ENCODE results near the gene ATXN1L.
A peak's percentile ranks its signal among the peaks of the same experiment; 100 is the strongest.
"Not testable (repeated sequence)": the region's sequence is repeated elsewhere in the genome, so short reads cannot be mapped to it uniquely, and the experiment has no call there.

The ATXN1L gene

DNA sequence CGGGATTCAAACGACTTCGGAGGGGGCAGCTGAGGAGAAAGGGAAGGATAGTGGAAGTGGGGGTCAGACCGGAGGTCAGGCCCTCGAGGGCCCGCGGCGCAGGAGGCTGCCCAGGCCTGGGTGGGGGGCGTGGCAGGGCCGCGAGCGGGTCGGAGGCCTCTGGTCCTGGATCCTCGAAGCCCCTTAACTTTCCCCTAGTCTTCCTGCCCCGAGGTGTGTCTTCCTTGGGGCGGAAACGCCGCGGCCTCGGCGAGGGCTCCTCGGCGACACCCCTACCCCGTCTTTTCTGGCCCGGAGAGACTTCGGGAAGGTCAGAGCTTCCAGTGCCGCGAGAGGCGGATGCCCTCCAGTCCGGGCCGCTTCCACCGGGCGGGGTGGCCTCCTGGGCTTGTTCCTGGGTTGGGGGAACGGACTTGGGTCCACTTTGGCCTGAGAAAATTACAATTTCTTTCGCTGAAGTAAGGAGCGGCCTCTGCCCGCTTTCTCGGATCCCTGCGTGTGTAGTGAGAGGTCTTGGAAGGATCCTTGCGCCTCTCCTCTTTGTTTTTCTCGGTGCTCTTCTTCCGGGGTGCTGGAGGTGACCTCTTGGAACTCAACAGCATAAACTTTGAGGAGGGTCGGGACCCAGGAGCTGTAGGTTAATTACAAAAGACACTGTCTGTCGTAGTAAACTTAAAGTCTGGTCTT is 50.0 kb downstream of the ATXN1L start:
- DNase-seq = peak; percentile 52

DNA sequence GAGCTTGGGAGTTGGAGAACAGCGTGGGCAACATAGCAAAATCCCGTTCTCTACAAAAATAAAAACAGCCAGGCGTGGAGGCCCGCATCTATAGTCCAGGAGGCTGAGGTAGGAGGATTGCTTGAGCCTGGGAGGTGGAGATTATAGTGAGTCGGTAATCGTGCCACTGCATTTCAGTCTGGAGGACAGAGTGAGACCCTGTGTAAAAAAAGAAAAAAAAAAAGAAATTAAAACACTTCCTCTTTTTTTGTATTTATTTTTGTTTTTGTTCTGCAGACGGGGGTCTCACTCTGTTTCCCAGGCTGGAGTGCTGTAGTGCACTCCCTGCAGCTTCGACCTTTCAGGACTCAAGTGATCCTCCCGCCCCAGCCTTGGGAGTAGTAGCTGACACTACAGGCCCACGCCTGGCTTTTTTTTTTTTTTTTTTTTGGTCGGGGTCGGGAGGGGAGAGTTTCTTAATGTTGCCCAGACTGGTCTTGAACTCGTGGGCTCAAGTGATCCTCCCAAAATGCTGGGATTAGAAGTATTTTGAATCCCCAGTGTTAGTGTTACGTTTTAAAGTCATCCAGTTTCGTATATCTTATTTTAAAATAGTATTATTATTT is 51.1 kb downstream of the ATXN1L start:
- DNase-seq = no peak

DNA sequence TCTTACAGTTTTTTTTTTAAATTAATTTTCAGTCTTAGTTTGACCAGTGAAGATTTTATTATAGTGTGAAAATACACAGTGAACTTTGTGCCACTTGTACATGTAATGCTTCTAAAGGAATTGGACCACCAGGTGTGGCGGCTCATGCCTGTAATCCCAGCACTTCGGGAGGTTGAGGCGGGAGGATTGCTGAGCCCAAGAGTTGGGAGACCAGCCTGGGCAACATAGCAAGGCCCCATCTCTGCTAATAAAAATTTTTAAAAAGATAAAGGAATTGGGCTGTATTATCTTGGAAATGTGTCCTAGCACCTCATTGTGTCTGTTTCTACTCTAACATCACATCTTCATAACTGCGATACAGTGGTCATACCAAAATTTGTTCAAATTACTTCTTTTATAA is 53.4 kb downstream of the ATXN1L start:
- no peak for DNase-seq

DNA sequence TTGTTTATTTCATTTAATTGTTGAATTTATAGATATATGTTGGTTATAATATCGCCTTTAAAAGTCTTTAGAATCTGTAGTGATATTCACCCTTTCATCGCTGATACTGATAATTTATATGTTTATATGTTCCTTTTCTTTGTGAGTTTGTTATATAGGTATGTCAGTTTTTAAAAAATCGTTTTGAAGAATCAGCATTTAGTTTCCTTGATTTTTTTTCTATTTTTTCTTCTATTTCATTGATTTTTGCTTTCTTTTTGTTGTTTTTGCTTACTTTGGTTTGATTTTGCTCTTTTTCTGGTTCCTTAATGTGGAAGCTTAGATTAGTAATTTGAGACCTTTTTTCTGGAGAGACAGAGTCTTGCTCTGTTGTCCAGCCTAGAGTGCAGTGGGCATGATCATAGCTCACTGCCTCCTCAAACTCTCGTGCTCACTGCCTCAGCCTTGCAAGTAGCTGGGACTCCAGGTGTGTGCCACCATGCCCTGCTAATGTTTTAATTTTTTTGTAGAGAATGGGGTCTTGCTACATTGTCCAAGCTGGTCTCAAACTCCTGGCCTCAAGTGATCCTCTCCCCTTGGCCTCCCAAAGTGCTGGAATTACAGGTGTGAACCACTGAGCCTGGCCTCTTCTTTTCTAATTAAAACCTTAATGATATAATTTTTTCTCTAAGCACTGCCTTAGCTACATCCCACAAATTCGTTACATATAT is 57.0 kb downstream of the ATXN1L start:
- no peak for DNase-seq

DNA sequence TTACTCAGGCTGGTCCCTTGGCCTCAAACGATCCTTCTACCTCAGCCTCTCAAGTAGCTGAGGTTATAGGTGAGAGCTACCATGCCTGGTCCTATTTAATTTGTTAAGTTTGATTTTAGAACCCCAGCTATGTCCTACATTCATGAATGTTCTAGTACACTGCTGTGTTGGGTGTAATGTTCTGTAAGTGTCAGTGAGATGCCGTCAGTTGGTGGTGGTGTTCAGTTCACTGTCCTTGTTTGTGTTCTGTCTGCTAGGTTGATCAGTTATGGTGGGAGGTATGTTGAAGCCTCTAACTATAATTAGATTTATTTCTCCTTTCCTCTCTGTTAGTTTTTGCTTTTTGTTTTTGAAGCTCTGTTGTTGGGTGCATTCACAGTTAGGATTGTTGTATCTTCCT is 57.8 kb downstream of the ATXN1L start:
- no peak for DNase-seq

GRCh38 chr16:71904239-71904638 is 58.5 kb downstream of the ATXN1L start:
- DNase-seq = no peak

GRCh38 chr16:71905765-71906164 is 60.0 kb downstream of the ATXN1L start:
- not testable (repeated sequence) for DNase-seq
